H1 (cell line): ENCODE measurements around the gene CBY2. TPM values are rescaled to one million over a fixed set of nuclear protein-coding genes. Genes with fewer than 3 reads are reported as not detected.
"Not testable (repeated sequence)": the region's sequence is repeated elsewhere in the genome, so short reads cannot be mapped to it uniquely, and the experiment has no call there.

Source experiments
- CTCF ChIA-PET: fragments of 300-600 bp; sonication (Branson Sonifier 250); formaldehyde crosslinking; loops from one replicate; lab custom pipeline; 2021; ENCODE audit not compliant: partially characterized antibody; lab: Charles Lee
- POLR2A ChIA-PET: fragments of 300-600 bp; sonication (Branson Sonifier 250); formaldehyde crosslinking; loops from one replicate; lab custom pipeline; 2021; ENCODE audit warnings: inconsistent platforms; ENCODE audit not compliant: partially characterized antibody; lab: Charles Lee
- DNase-seq, 2 experiments: peaks; one replicate each; pipeline versions ENCODE4 v3.0.0 to v3.0.0-alpha.2; 2010 to 2022; ENCODE audit warnings: low spot score in 2 of 2, low read depth in 1 of 2, mixed read lengths in 1 of 2
- FAIRE-seq: peaks from 2 replicates; lab custom pipeline; 2011; peaks lifted over from hg19 to GRCh38; lab: Jason Lieb, UNC
- H2AFZ ChIP-seq: 2 replicates; pipeline ENCODE4 v1.8.1; 2012; ENCODE audit warnings: low read length, inconsistent platforms
- H2AK5ac ChIP-seq: 2 replicates; pipeline ENCODE4 v1.6.1; 2013; ENCODE audit warnings: low read depth, low read length
- H2BK120ac ChIP-seq: replicated peaks from 2 replicates; pipeline ENCODE3; 2013; ENCODE audit warnings: low read depth, low read length, inconsistent platforms
- H2BK12ac ChIP-seq: 2 replicates; pipeline ENCODE4 v1.6.1; 2013; ENCODE audit warnings: low read depth, low read length
- H2BK15ac ChIP-seq: 2 replicates; pipeline ENCODE4 v1.6.1; 2013; ENCODE audit warnings: low read length
- H2BK20ac ChIP-seq: 2 replicates; pipeline ENCODE4 v1.6.1; 2013; ENCODE audit warnings: low read length
- H2BK5ac ChIP-seq: 2 replicates; pipeline ENCODE4 v1.6.1; 2013; ENCODE audit warnings: low read depth, low read length
- H3K14ac ChIP-seq: 2 replicates; pipeline ENCODE4 v1.6.1; 2013; ENCODE audit warnings: inconsistent platforms; ENCODE audit not compliant: insufficient read length
- H3K18ac ChIP-seq: 2 replicates; pipeline ENCODE4 v1.6.1; 2013; ENCODE audit warnings: low read length; ENCODE audit errors: extremely low read depth
- H3K23ac ChIP-seq: 2 replicates; pipeline ENCODE4 v1.6.1; 2013; ENCODE audit warnings: inconsistent platforms; ENCODE audit not compliant: insufficient read length
- H3K23me2 ChIP-seq: 2 replicates; pipeline ENCODE4 v1.6.1; 2013; ENCODE audit warnings: low read depth, low read length
- H3K27ac ChIP-seq: 2 replicates; pipeline ENCODE4 v1.6.1; 2011; ENCODE audit warnings: low read depth, low read length, inconsistent platforms
- H3K27me3 ChIP-seq, 4 experiments: replicated peaks in 1 of 4; 1 replicate in 1 of 4; 2 replicates in 3 of 4; pipeline versions ENCODE4 v1.6.1 to v1.8.1; 2011 to 2013; ENCODE audit warnings: low read length in 3 of 4, mild to moderate bottlenecking in 3 of 4, inconsistent platforms in 2 of 4, mixed read lengths in 2 of 4, moderate library complexity in 1 of 4; ENCODE audit not compliant: control insufficient read depth in 3 of 4, insufficient read depth in 3 of 4; ENCODE audit errors: extremely low read depth in 1 of 4
- H3K36me3 ChIP-seq, 4 experiments: 2 replicates each; pipeline versions ENCODE4 v1.6.1 to v1.8.1; 2011 to 2013; ENCODE audit warnings: mild to moderate bottlenecking in 4 of 4, low read length in 3 of 4, moderate library complexity in 2 of 4, control low read depth in 1 of 4, inconsistent platforms in 1 of 4; ENCODE audit not compliant: insufficient read depth in 4 of 4, control insufficient read depth in 2 of 4
- H3K4ac ChIP-seq: replicated peaks from 2 replicates; pipeline ENCODE3; 2013; ENCODE audit warnings: low read length, low read depth, mixed read lengths, inconsistent platforms; ENCODE audit not compliant: insufficient read length
- H3K4me1 ChIP-seq, 4 experiments: replicated peaks in 1 of 4; 1 replicate in 1 of 4; 2 replicates in 3 of 4; pipeline versions ENCODE4 v1.6.1 to v1.8.1; 2011 to 2013; ENCODE audit warnings: low read length in 3 of 4, inconsistent platforms in 2 of 4, mixed read lengths in 1 of 4; ENCODE audit not compliant: insufficient read depth in 4 of 4, control insufficient read depth in 3 of 4
- H3K4me2 ChIP-seq, 2 experiments: 2 replicates each; pipeline versions ENCODE4 v1.6.1 to v1.8.1; 2011 to 2013; ENCODE audit warnings: low read depth in 2 of 2, low read length in 2 of 2, control low read depth in 1 of 2, inconsistent platforms in 1 of 2, mild to moderate bottlenecking in 1 of 2; ENCODE audit not compliant: insufficient read depth in 1 of 2
- H3K4me3 ChIP-seq, 4 experiments: fragments of 200-600, 300-600 bp in 1 of 4; sonication (generic), shearing (Covaris generic), sonication (Bioruptor Twin) in 1 of 4; 2 replicates each; pipeline versions ENCODE4 v1.5.1 to v1.8.1; 2011 to 2016; ENCODE audit warnings: low read length in 4 of 4, low read depth in 3 of 4, control low read depth in 2 of 4, inconsistent platforms in 2 of 4, mild to moderate bottlenecking in 2 of 4, mixed read lengths in 1 of 4, moderate library complexity in 1 of 4; ENCODE audit not compliant: insufficient read depth in 2 of 4; ENCODE audit errors: extremely low read depth in 1 of 4
- H3K56ac ChIP-seq: replicated peaks from 2 replicates; pipeline ENCODE3; 2013; ENCODE audit warnings: low read depth, mild to moderate bottlenecking, mixed read lengths, low read length, inconsistent platforms; ENCODE audit not compliant: insufficient read length
- H3K79me1 ChIP-seq: 2 replicates; pipeline ENCODE4 v1.6.1; 2013; ENCODE audit warnings: low read depth, low read length, control low read depth
- H3K79me2 ChIP-seq, 2 experiments: 2 replicates each; pipeline versions ENCODE4 v1.6.1 to v1.8.1; 2012 to 2013; ENCODE audit warnings: low read length in 2 of 2, mild to moderate bottlenecking in 2 of 2, inconsistent platforms in 1 of 2; ENCODE audit not compliant: insufficient read depth in 2 of 2, control insufficient read depth in 1 of 2
- H3K9ac ChIP-seq, 4 experiments: replicated peaks in 1 of 4; 1 replicate in 1 of 4; 2 replicates in 3 of 4; pipeline versions ENCODE4 v1.6.1 to v1.8.1; 2011 to 2013; ENCODE audit warnings: low read depth in 3 of 4, low read length in 3 of 4, control low read depth in 2 of 4, mild to moderate bottlenecking in 2 of 4, moderate library complexity in 2 of 4, inconsistent platforms in 1 of 4; ENCODE audit errors: extremely low read depth in 1 of 4
- H3K9me3 ChIP-seq, 2 experiments: 2 replicates each; pipeline versions ENCODE4 v1.6.1 to v1.8.1; 2012 to 2013; ENCODE audit warnings: mild to moderate bottlenecking in 2 of 2, moderate library complexity in 2 of 2, control low read depth in 1 of 2, inconsistent platforms in 1 of 2, low read depth in 1 of 2, low read length in 1 of 2, mixed read lengths in 1 of 2; ENCODE audit not compliant: insufficient read depth in 2 of 2
- H4K20me1 ChIP-seq, 2 experiments: replicated peaks in 1 of 2; 2 replicates each; pipeline versions ENCODE3 to v1.8.1; 2011 to 2013; ENCODE audit warnings: inconsistent platforms in 2 of 2, low read length in 2 of 2, mild to moderate bottlenecking in 1 of 2; ENCODE audit not compliant: insufficient read depth in 2 of 2, control insufficient read depth in 1 of 2
- H4K5ac ChIP-seq: 2 replicates; pipeline ENCODE4 v1.6.1; 2013; ENCODE audit warnings: low read length, low read depth, mixed read lengths, inconsistent platforms; ENCODE audit not compliant: insufficient read length
- H4K8ac ChIP-seq: 2 replicates; pipeline ENCODE4 v1.8.0; 2013; ENCODE audit warnings: mild to moderate bottlenecking, moderate library complexity, low read length, inconsistent platforms; ENCODE audit not compliant: insufficient read depth; ENCODE audit errors: extremely low read depth
- H4K91ac ChIP-seq: replicated peaks from 2 replicates; pipeline ENCODE3; 2013; ENCODE audit warnings: low read length, mixed read lengths, inconsistent platforms; ENCODE audit not compliant: insufficient read length
- WGBS, 2 experiments: shearing (Covaris generic) in 1 of 2; methylation state at CpG; one replicate each; pipeline versions ENCODE4 v1.1.6 to v1.1.7; 2013 to 2015; ENCODE audit warnings: low lambda C conversion rate in 2 of 2, mixed read lengths in 2 of 2, inconsistent platforms in 1 of 2, low coverage in 1 of 2, missing lambda C conversion rate in 1 of 2; ENCODE audit not compliant: insufficient replicate concordance in 2 of 2, insufficient coverage in 1 of 2, insufficient read length in 1 of 2; ENCODE audit errors: extremely low coverage in 1 of 2, missing lambda C conversion rate in 1 of 2; 5-methylcytosine and 5-hydroxymethylcytosine counted together
- polyA plus RNA-seq, 7 experiments: library from polyadenylated mRNA; depleted of rRNA in 3 of 7; stranded (reverse) in 5 of 7; unstranded in 2 of 7; fragments of >200 nt in 5 of 7; fragments of 200-250 nt in 2 of 7; gene quantifications; 1 replicate in 5 of 7; 2 replicates in 1 of 7; 4 replicates in 1 of 7; pipeline versions ENCODE4 v1.2.1 to v1.2.3, GENCODE V29; 2011 to 2013; ENCODE audit warnings: missing spikeins in 2 of 7, mixed read lengths in 2 of 7
- total RNA-seq: library from RNA; stranded (reverse); fragmentation: NEBNext Ultra II Directional; extraction: Animal tissue kit (Norgen Biotek cat#: 25700); gene quantifications from 2 replicates; pipeline ENCODE4 v1.2.1, GENCODE V29; 2021

Gene CBY2
- total and polyA plus RNA-seq, 2 of the 8 experiments (the other 6 are each of a cell fraction or from before 2014, with no cell fraction given), result not detected

DNA sequence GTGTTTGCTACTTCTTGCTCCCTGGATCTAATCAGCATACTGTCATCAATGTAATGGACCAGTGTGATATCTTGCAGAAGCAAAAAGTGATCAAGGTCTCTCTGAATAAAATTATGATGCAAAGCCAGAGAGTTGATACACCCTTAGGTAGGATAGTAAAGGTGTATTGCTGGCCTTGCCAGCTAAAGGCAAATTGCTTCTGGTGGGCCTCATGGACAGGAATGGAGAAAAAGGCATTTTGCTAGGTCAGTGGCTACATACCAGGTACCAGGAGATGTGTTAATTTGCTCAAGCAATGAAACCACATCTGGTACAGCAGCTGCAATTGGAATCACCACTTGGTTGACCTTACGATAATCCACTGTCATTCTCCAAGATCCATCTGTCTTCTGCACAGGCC, 54.4 kb downstream of the CBY2 start:
- H2BK120ac ChIP-seq, H4K91ac ChIP-seq, CTCF ChIA-PET, POLR2A ChIA-PET, H3K4ac ChIP-seq, H3K4me1 ChIP-seq, H3K14ac ChIP-seq, H3K18ac ChIP-seq, H2AK5ac ChIP-seq, H3K23me2 ChIP-seq, H2AFZ ChIP-seq, H2BK12ac ChIP-seq, H4K8ac ChIP-seq, H4K20me1 ChIP-seq, H3K27ac ChIP-seq, H3K9me3 ChIP-seq, H3K4me3 ChIP-seq, H3K36me3 ChIP-seq, H3K79me1 ChIP-seq, H2BK5ac ChIP-seq, DNase-seq, H3K27me3 ChIP-seq, FAIRE-seq, H4K5ac ChIP-seq, H3K4me2 ChIP-seq, H3K23ac ChIP-seq, H3K9ac ChIP-seq, H3K56ac ChIP-seq, H2BK20ac ChIP-seq, H2BK15ac ChIP-seq, H3K79me2 ChIP-seq: not testable (repeated sequence)
- 91% methylated on average over 1 of the region's 1 CpG; no CpG with 5 or more reads in 1 of the 2 experiments for WGBS, 2 experiments

DNA sequence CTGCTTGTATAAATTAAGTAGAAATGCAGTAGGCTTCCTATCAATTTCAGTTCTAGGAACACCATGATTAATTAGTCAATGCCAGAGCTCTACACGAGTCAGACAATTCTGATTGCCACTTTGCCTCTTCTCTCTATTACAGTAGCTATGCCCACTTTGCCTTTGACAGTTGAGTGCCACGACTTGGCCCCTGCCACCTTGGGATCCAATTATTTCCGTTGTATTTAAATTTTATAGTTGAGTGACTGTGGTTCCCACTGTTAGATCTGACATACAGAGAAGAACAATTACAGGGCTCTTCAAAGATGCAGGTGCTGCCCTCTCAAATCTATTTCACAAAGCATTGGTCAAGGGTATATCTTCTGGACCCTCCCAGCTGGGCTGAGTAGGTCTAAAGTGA, 55.5 kb downstream of the CBY2 start:
- H2BK12ac ChIP-seq, H4K5ac ChIP-seq, H2BK120ac ChIP-seq, H3K9ac ChIP-seq, H2BK15ac ChIP-seq, H3K18ac ChIP-seq, DNase-seq, H2BK5ac ChIP-seq, H2BK20ac ChIP-seq, H3K36me3 ChIP-seq, H3K14ac ChIP-seq, H4K20me1 ChIP-seq, H2AFZ ChIP-seq, H3K79me2 ChIP-seq, H3K23me2 ChIP-seq, H3K9me3 ChIP-seq, H3K4me2 ChIP-seq, H4K91ac ChIP-seq, POLR2A ChIA-PET, H3K79me1 ChIP-seq, FAIRE-seq, H4K8ac ChIP-seq, H3K56ac ChIP-seq, H3K27ac ChIP-seq, H3K4ac ChIP-seq, H3K27me3 ChIP-seq, H3K23ac ChIP-seq, H3K4me3 ChIP-seq, H3K4me1 ChIP-seq, H2AK5ac ChIP-seq, CTCF ChIA-PET: not testable (repeated sequence)
- WGBS, 2 experiments, result 75% methylated on average over 3 of the region's 3 CpGs; no CpG with 5 or more reads in 1 of the 2 experiments
